ENCODE results near the gene CRYGD. TPM values are rescaled to one million over a fixed set of nuclear protein-coding genes. Genes with fewer than 3 reads are reported as not detected.

CRYGD gene
- total and polyA plus RNA-seq, 2 donors (not counting 3 experiments of a cell fraction or from before 2014, with no cell fraction given), result not detected

GRCh38 chr2:208127090-208127489, 2.8 kb upstream of the CRYGD start:
- Histone ChIP-seq H3K9me1 (replicated peaks; ENCODE audit: control insufficient read depth, extremely low read depth, insufficient read depth, low read length) (no peaks in the 10 kb centered on the region), H4K20me1 (replicated peaks; ENCODE audit: control insufficient read depth, extremely low read depth, insufficient read depth, low read length) (no peaks in the 10 kb centered on the region), H3K4me3 (replicated peaks in 1 of 3; ENCODE audit: insufficient read depth in 1 of 3, low read depth in 1 of 3, low read length in 3 of 3) (no peak overlapping the region), H3K27ac (ENCODE audit: insufficient read depth, low read depth, low read length) (no peak overlapping the region), H3K4me1 (ENCODE audit: control insufficient read depth, extremely low read depth, insufficient read depth, low read length) (no peaks in the 10 kb centered on the region), H2AFZ (ENCODE audit: low read depth, low read length) (no peak overlapping the region), H3K9me3 (replicated peaks; ENCODE audit: control insufficient read depth, insufficient read depth, low read length) (no peaks in the 10 kb centered on the region), H3K27me3 (ENCODE audit: control insufficient read depth in 2 of 2, insufficient read depth in 2 of 2, low read length in 2 of 2) (peaks cover 9 to 23% of the 10 kb centered on the region in 2 experiments), H3K4me2 (ENCODE audit: insufficient read depth, low read length) (no peak overlapping the region), H3K36me3 (ENCODE audit: control insufficient read depth in 2 of 2, extremely low read depth in 1 of 2, insufficient read depth in 2 of 2, low read length in 2 of 2) (no peaks in the 10 kb centered on the region), H3K9ac (replicated peaks; ENCODE audit: extremely low read depth, insufficient read depth, low read length) (no peak overlapping the region), H3K79me2 (ENCODE audit: control insufficient read depth, insufficient read depth, low read length) (no peaks in the 10 kb centered on the region)
- DNase-seq (ENCODE audit: low read depth, low spot score) (no peak), FAIRE-seq (no peak)
- ChIA-PET POLR2A (no interaction called here), CTCF (no interaction called here)
- TF ChIP-seq EZH2 (IDR thresholded peaks at IDR 0.05; ENCODE audit: borderline replicate concordance, low read depth, low read length, severe bottlenecking) (no peak), JUN (IDR thresholded peaks at IDR 0.05; ENCODE audit: borderline replicate concordance, insufficient read depth, insufficient read length, low read depth) (no peak), POLR2A (IDR thresholded peaks at IDR 0.05; ENCODE audit: low read depth, low read length) (no peak), FOS (IDR thresholded peaks at IDR 0.05; ENCODE audit: borderline replicate concordance, insufficient read depth, low read length) (no peak), POLR2AphosphoS5 (IDR thresholded peaks at IDR 0.05; ENCODE audit: insufficient read depth, low read depth, low read length) (no peak)
- TF ChIP-seq, protein P1, sequence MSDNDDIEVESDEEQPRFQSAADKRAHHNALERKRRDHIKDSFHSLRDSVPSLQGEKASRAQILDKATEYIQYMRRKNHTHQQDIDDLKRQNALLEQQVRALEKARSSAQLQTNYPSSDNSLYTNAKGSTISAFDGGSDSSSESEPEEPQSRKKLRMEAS (IDR thresholded peaks at IDR 0.05; ENCODE audit: insufficient read depth, insufficient read length), result no peak
- dilution Hi-C loops (cut with MboI; ENCODE audit: extremely low pct_ligation_motif_present, low sequenced_read_pairs), result no loop called here
- BruUV-seq (replicated peaks), result no TSS peak
- intact Hi-C loops (cut with micrococcal nuclease), result no loop called here

DNA sequence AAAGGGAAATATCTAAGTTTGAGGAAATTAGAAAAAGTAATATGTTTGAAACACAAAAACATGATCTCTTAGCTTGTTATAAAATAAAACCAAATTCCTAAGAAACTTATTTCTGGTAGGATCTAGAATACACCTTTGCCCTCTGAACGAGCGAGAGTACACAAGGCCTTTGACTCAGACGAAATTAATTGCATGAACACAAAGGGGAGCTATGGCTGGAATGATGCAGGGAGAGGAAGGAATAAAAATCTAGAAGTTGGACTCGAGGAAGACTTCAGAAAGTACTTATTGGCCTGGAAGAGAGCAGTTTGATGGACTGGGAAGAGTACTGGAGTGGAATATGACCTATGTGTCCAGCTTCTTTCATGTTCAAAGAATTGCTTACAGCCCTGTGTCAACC, 927 bp upstream of the CRYGD start:
- TF ChIP-seq, protein P2, sequence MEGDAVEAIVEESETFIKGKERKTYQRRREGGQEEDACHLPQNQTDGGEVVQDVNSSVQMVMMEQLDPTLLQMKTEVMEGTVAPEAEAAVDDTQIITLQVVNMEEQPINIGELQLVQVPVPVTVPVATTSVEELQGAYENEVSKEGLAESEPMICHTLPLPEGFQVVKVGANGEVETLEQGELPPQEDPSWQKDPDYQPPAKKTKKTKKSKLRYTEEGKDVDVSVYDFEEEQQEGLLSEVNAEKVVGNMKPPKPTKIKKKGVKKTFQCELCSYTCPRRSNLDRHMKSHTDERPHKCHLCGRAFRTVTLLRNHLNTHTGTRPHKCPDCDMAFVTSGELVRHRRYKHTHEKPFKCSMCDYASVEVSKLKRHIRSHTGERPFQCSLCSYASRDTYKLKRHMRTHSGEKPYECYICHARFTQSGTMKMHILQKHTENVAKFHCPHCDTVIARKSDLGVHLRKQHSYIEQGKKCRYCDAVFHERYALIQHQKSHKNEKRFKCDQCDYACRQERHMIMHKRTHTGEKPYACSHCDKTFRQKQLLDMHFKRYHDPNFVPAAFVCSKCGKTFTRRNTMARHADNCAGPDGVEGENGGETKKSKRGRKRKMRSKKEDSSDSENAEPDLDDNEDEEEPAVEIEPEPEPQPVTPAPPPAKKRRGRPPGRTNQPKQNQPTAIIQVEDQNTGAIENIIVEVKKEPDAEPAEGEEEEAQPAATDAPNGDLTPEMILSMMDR (IDR thresholded peaks at IDR 0.05; ENCODE audit: extremely low read depth in 1 of 2, insufficient read depth in 1 of 2, low read depth in 1 of 2, low read length in 2 of 2), result no peak
- no peak for TF ChIP-seq JUN (IDR thresholded peaks at IDR 0.05; ENCODE audit: borderline replicate concordance, insufficient read depth, insufficient read length, low read depth)
- TF ChIP-seq, protein P1 (IDR thresholded peaks at IDR 0.05; ENCODE audit: insufficient read depth, insufficient read length), result no peak
- H2AFZ ChIP-seq (ENCODE audit: low read depth, low read length), result no peak overlapping the region
- no peaks in the 10 kb centered on the region for H3K79me2 ChIP-seq (ENCODE audit: control insufficient read depth, insufficient read depth, low read length)
- intact Hi-C loops (cut with micrococcal nuclease), result no loop called here
- H3K4me3 ChIP-seq (replicated peaks in 1 of 3; ENCODE audit: insufficient read depth in 1 of 3, low read depth in 1 of 3, low read length in 3 of 3), result no peak overlapping the region
- DNase-seq (ENCODE audit: low read depth, low spot score) (no peak), FAIRE-seq (no peak)
- peaks cover 9 to 23% of the 10 kb centered on the region in 2 experiments for H3K27me3 ChIP-seq (ENCODE audit: control insufficient read depth in 2 of 2, insufficient read depth in 2 of 2, low read length in 2 of 2)
- no peaks in the 10 kb centered on the region for H4K20me1 ChIP-seq (replicated peaks; ENCODE audit: control insufficient read depth, extremely low read depth, insufficient read depth, low read length)
- H3K27ac ChIP-seq (ENCODE audit: insufficient read depth, low read depth, low read length), result no peak overlapping the region
- H3K4me1 ChIP-seq (ENCODE audit: control insufficient read depth, extremely low read depth, insufficient read depth, low read length), result no peaks in the 10 kb centered on the region
- ChIA-PET CTCF (interaction anchor here (1.2 kb wide), 1 partner anchor 379 kb away, joined by 3 read pairs; no protein-coding TSS in a partner anchor), POLR2A (no interaction called here)
- H3K9me3 ChIP-seq (replicated peaks; ENCODE audit: control insufficient read depth, insufficient read depth, low read length), result no peaks in the 10 kb centered on the region
- H3K9me1 ChIP-seq (replicated peaks; ENCODE audit: control insufficient read depth, extremely low read depth, insufficient read depth, low read length), result no peaks in the 10 kb centered on the region
- BruUV-seq (replicated peaks), result no TSS peak
- no peaks in the 10 kb centered on the region for H3K36me3 ChIP-seq (ENCODE audit: control insufficient read depth in 2 of 2, extremely low read depth in 1 of 2, insufficient read depth in 2 of 2, low read length in 2 of 2)
- no peak overlapping the region for H3K4me2 ChIP-seq (ENCODE audit: insufficient read depth, low read length)
- H3K9ac ChIP-seq (replicated peaks; ENCODE audit: extremely low read depth, insufficient read depth, low read length), result no peak overlapping the region
- dilution Hi-C loops (cut with MboI; ENCODE audit: extremely low pct_ligation_motif_present, low sequenced_read_pairs), result no loop called here

All from endothelial cell of umbilical vein (primary cell).